Measurements from ENCODE around the gene PXN. TPM values are rescaled to one million over a fixed set of nuclear protein-coding genes. Genes with fewer than 3 reads are reported as not detected.

PXN gene
- total RNA-seq, 1 donor, result 41.6 TPM

DNA sequence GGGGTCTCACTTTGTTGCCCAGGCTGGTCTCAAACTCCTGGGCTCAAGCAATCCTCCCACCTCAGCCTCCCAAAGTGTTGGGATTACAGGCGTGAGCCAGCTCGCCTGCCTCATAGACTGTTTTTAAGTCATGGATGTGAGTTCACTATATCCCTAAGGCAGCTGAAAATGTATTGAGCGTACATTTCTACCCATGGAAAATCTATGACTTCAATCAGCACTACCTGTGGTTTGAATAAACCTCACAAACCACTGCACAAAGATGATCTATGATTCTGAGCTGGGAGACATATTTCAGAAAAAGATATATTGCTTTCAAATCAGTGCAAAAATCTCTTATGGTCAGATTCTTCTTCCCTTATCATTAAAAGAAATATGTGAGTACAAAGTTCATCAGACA lies 93.5 kb downstream of the PXN start:
- H3K9me3 ChIP-seq (ENCODE audit: low read depth, low read length), result no peaks in the 10 kb centered on the region
- no peaks in the 10 kb centered on the region for H3K27me3 ChIP-seq (ENCODE audit: insufficient read depth, low read length)
- peaks cover 8% of the 10 kb centered on the region for H4K20me1 ChIP-seq (ENCODE audit: insufficient read depth, low read length)
- no peak overlapping the region for H3K4me2 ChIP-seq (ENCODE audit: insufficient read depth, low read length)
- TF ChIP-seq, protein P1, sequence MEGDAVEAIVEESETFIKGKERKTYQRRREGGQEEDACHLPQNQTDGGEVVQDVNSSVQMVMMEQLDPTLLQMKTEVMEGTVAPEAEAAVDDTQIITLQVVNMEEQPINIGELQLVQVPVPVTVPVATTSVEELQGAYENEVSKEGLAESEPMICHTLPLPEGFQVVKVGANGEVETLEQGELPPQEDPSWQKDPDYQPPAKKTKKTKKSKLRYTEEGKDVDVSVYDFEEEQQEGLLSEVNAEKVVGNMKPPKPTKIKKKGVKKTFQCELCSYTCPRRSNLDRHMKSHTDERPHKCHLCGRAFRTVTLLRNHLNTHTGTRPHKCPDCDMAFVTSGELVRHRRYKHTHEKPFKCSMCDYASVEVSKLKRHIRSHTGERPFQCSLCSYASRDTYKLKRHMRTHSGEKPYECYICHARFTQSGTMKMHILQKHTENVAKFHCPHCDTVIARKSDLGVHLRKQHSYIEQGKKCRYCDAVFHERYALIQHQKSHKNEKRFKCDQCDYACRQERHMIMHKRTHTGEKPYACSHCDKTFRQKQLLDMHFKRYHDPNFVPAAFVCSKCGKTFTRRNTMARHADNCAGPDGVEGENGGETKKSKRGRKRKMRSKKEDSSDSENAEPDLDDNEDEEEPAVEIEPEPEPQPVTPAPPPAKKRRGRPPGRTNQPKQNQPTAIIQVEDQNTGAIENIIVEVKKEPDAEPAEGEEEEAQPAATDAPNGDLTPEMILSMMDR (IDR thresholded peaks at IDR 0.05; ENCODE audit: extremely low read depth, low read depth, low read length), result no peak
- H3K79me2 ChIP-seq (ENCODE audit: insufficient read depth, low read length), result peaks cover 1% of the 10 kb centered on the region
- no peak overlapping the region for H3K27ac ChIP-seq (ENCODE audit: low read depth, low read length)
- H3K36me3 ChIP-seq (ENCODE audit: insufficient read depth, low read length), result peaks cover 89% of the 10 kb centered on the region
- H3K4me3 ChIP-seq (ENCODE audit: insufficient read depth, low read length), result no peak overlapping the region
- no peak overlapping the region for H2AFZ ChIP-seq (ENCODE audit: low read length)
- no peaks in the 10 kb centered on the region for H3K4me1 ChIP-seq (ENCODE audit: insufficient read depth, low read length)
- DNase-seq (ENCODE audit: insufficient read length, low spot score, missing footprints), result no peak

DNA sequence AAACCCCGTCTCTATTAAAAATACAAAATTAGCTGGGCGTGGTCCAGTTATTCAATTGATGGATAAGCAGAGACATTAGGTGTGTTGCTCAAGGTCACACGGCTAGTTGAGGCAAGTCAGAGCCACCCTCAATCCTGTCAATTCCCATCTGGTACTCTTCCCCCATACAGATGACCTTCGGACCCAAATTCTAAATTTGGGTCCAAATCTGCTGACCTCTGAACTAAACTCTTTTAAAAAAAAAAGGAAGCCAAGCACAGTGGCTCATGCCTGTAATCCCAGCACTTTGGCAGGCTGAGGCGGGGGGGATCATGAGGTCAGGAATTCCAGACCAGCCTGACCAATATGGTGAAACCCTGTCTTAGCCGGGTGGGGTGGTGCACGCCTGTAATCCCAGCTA lies 94.9 kb downstream of the PXN start:
- H3K4me3 ChIP-seq (ENCODE audit: insufficient read depth, low read length), result no peak overlapping the region
- H3K4me2 ChIP-seq (ENCODE audit: insufficient read depth, low read length), result no peak overlapping the region
- peaks cover 8% of the 10 kb centered on the region for H4K20me1 ChIP-seq (ENCODE audit: insufficient read depth, low read length)
- TF ChIP-seq, protein P1 (IDR thresholded peaks at IDR 0.05; ENCODE audit: extremely low read depth, low read depth, low read length), result no peak
- H3K36me3 ChIP-seq (ENCODE audit: insufficient read depth, low read length), result peaks cover 79% of the 10 kb centered on the region
- no peaks in the 10 kb centered on the region for H3K27me3 ChIP-seq (ENCODE audit: insufficient read depth, low read length)
- no peak overlapping the region for H3K27ac ChIP-seq (ENCODE audit: low read depth, low read length)
- no peaks in the 10 kb centered on the region for H3K4me1 ChIP-seq (ENCODE audit: insufficient read depth, low read length)
- H3K9me3 ChIP-seq (ENCODE audit: low read depth, low read length), result no peaks in the 10 kb centered on the region
- DNase-seq (ENCODE audit: insufficient read length, low spot score, missing footprints), result no peak
- H2AFZ ChIP-seq (ENCODE audit: low read length), result no peak overlapping the region
- H3K79me2 ChIP-seq (ENCODE audit: insufficient read depth, low read length), result no peaks in the 10 kb centered on the region

DNA sequence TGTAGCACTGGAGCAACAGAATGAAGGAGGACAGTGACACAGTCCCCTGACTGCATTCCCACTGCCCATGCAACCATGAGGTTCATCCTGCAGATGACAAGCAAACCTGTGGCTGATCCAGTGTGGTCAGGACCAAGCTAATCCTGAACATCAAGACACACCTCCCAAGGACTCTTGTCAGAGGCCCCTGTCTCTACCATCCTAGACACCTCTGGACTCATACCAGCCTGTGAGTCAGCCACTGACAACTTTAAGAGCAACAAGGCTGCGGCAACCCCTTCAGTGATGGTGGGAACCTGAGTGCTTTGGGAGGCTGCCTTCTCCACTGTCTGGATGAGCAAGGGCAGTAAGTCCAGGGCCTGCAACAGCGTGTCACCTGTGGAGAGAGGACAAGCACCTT lies 95.6 kb downstream of the PXN start:
- H2AFZ ChIP-seq (ENCODE audit: low read length), result no peak overlapping the region
- H3K27me3 ChIP-seq (ENCODE audit: insufficient read depth, low read length), result no peaks in the 10 kb centered on the region
- H3K79me2 ChIP-seq (ENCODE audit: insufficient read depth, low read length), result no peaks in the 10 kb centered on the region
- no peak for DNase-seq (ENCODE audit: insufficient read length, low spot score, missing footprints)
- no peak overlapping the region for H3K4me3 ChIP-seq (ENCODE audit: insufficient read depth, low read length)
- no peaks in the 10 kb centered on the region for H3K4me1 ChIP-seq (ENCODE audit: insufficient read depth, low read length)
- no peak overlapping the region for H3K4me2 ChIP-seq (ENCODE audit: insufficient read depth, low read length)
- no peaks in the 10 kb centered on the region for H3K9me3 ChIP-seq (ENCODE audit: low read depth, low read length)
- H4K20me1 ChIP-seq (ENCODE audit: insufficient read depth, low read length), result peaks cover 8% of the 10 kb centered on the region
- H3K27ac ChIP-seq (ENCODE audit: low read depth, low read length), result no peak overlapping the region
- TF ChIP-seq, protein P1 (IDR thresholded peaks at IDR 0.05; ENCODE audit: extremely low read depth, low read depth, low read length), result no peak
- H3K36me3 ChIP-seq (ENCODE audit: insufficient read depth, low read length), result peaks cover 73% of the 10 kb centered on the region

DNA sequence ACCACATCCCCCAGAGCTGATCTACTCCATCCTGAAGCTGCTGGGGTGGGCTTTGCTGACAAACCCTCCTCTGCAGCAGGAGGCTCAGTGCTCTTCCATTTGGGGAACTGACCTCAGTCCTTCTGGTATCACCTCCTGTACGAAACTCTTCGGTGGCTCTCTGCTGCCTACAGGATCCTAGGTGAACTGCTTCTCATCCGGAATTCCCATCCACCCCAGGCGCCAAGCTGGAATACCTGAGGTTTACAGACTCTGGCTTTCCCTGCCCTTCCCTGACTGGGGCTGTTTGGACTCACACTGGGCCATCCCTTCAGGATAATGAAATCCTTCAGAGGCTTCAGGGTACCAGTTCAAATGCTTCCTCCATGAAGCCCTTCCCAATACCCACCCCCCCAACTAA lies 97.2 kb downstream of the PXN start:
- H3K36me3 ChIP-seq (ENCODE audit: insufficient read depth, low read length), result peaks cover 74% of the 10 kb centered on the region
- no peak overlapping the region for H3K4me2 ChIP-seq (ENCODE audit: insufficient read depth, low read length)
- TF ChIP-seq, protein P1 (IDR thresholded peaks at IDR 0.05; ENCODE audit: extremely low read depth, low read depth, low read length), result no peak

More for the DNA sequence above, 97.2 kb downstream of the PXN start:
- no peaks in the 10 kb centered on the region for H3K4me1 ChIP-seq (ENCODE audit: insufficient read depth, low read length)
- no peak overlapping the region for H3K27ac ChIP-seq (ENCODE audit: low read depth, low read length)
- no peaks in the 10 kb centered on the region for H3K9me3 ChIP-seq (ENCODE audit: low read depth, low read length)
- no peak for DNase-seq (ENCODE audit: insufficient read length, low spot score, missing footprints)
- H4K20me1 ChIP-seq (ENCODE audit: insufficient read depth, low read length), result peaks cover 10% of the 10 kb centered on the region
- H3K79me2 ChIP-seq (ENCODE audit: insufficient read depth, low read length), result no peaks in the 10 kb centered on the region
- no peak overlapping the region for H3K4me3 ChIP-seq (ENCODE audit: insufficient read depth, low read length)
- no peak overlapping the region for H2AFZ ChIP-seq (ENCODE audit: low read length)
- H3K27me3 ChIP-seq (ENCODE audit: insufficient read depth, low read length), result no peaks in the 10 kb centered on the region

All from osteoblast (primary cell).